Measurements from ENCODE around the gene RAF1. TPM values are rescaled to one million over a fixed set of nuclear protein-coding genes. Genes with fewer than 3 reads are reported as not detected.
A peak's percentile ranks its signal among the peaks of the same experiment; 100 is the strongest.

RAF1 gene
- total RNA-seq: 100 to 1,000 TPM in 2 of 3 donors, 10 to 100 TPM in 1; 87.4 to 118 (median 110) TPM

DNA sequence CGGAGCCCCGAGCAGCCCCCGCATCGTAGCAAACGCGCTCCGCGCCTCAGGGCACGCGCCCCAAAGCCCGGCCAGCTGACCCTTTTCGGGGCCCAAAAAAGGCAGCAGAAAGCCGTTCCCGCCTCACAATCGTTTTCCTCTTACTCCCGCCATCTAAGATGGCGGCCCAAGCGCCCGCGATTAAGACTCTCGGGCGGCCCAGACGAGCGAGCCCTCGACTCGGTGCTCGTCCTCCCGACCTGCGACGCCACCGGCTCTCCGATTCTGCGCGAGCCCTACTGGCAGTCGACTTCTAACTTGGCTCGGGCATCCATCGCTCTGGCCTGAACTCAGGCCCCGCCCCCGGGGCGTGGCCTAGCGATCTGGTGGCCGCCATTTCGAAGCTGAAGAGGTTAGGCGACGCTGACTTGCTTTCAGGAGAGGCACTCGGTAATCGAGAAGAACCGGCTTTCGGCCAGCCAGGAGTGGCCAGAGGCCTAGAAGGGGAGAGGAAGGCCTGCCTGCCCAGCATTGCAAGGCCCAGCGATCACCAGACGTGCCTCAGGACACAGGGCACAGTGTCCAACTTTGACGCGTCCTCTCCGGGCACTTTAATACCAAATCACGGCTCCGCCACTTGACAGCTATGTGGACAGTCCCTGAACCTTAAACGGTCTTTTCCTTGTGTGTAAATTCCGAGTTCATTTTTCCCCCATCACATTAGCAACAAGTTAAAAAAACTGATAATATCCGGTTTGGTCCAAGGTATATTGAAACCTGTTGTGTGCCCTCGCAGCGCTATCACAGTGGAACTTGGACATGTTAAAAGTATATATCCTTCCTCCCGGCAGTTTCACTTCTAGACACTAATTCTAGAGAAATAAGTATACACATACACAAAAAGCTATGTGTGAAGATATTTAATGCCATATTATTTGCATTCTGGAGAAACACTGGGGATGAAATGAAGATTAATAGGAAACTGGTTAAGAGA is at the start of gene RAF1:
RAF1 (minus strand) TSS at position 182 of the 973 bp plus-strand sequence. CDS start 45,396 bp downstream, outside the sequence.
- H3K4me1 ChIP-seq: peaks cover 0 to 13% of the 10 kb centered on the region in 2 donors
- peak; percentile 97 to 98 for DNase-seq (ENCODE audit: low spot score in 2 of 2)
- no peaks in the 10 kb centered on the region for H3K36me3 ChIP-seq
- H3K27me3 ChIP-seq: no peaks in the 10 kb centered on the region
- H3K4me3 ChIP-seq: peak within 1 kb of the TSS; percentile 91 to 97 (median 97)
- intact Hi-C loops (cut with DNase I; ENCODE audit: low total_unique reads): no loop called here
- H3K27ac ChIP-seq: peak within 1 kb of the TSS; percentile 100
- no peaks in the 10 kb centered on the region for H3K9me3 ChIP-seq
- TF ChIP-seq POLR2AphosphoS5 (IDR thresholded peaks at IDR 0.05) (peak; percentile 80 to 97 (median 96)), POLR2A (IDR thresholded peaks at IDR 0.05) (peak; percentile 87)
- TF ChIP-seq, protein P1, sequence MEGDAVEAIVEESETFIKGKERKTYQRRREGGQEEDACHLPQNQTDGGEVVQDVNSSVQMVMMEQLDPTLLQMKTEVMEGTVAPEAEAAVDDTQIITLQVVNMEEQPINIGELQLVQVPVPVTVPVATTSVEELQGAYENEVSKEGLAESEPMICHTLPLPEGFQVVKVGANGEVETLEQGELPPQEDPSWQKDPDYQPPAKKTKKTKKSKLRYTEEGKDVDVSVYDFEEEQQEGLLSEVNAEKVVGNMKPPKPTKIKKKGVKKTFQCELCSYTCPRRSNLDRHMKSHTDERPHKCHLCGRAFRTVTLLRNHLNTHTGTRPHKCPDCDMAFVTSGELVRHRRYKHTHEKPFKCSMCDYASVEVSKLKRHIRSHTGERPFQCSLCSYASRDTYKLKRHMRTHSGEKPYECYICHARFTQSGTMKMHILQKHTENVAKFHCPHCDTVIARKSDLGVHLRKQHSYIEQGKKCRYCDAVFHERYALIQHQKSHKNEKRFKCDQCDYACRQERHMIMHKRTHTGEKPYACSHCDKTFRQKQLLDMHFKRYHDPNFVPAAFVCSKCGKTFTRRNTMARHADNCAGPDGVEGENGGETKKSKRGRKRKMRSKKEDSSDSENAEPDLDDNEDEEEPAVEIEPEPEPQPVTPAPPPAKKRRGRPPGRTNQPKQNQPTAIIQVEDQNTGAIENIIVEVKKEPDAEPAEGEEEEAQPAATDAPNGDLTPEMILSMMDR (IDR thresholded peaks at IDR 0.05): peak in 1 of 3 donors; percentile 9

DNA sequence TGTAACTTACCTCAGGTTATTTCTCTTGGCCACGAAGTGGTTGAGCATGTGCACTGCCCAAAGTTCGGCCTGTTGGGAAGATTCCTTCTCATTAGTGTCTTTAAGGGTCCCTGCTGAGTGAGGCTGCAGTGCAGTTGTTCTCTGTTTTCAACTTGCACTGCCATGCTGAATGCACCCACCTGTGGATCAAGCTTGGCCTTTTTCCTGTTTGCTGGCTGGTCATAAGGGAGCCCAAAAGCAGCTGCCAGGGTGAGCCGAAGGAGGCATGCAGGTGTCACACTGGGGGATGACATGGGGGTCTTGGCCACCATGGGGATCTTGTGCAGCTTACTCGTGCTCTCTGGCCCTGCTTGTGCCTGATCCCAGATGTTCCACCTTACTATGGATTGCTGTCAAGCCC is 46.1 kb upstream of the RAF1 start:
- no peak overlapping the region for H3K4me3 ChIP-seq
- no peaks in the 10 kb centered on the region for H3K36me3 ChIP-seq
- no peak overlapping the region for H3K27ac ChIP-seq
- no peaks in the 10 kb centered on the region for H3K4me1 ChIP-seq
- DNase-seq (ENCODE audit: low spot score in 2 of 2): no peak
- intact Hi-C loops (cut with DNase I; ENCODE audit: low total_unique reads): no loop called here
- H3K9me3 ChIP-seq: no peaks in the 10 kb centered on the region
- TF ChIP-seq, protein P1 (IDR thresholded peaks at IDR 0.05): no peak
- no peak for TF ChIP-seq POLR2A (IDR thresholded peaks at IDR 0.05)
- TF ChIP-seq POLR2AphosphoS5 (IDR thresholded peaks at IDR 0.05): no peak
- no peaks in the 10 kb centered on the region for H3K27me3 ChIP-seq

DNA sequence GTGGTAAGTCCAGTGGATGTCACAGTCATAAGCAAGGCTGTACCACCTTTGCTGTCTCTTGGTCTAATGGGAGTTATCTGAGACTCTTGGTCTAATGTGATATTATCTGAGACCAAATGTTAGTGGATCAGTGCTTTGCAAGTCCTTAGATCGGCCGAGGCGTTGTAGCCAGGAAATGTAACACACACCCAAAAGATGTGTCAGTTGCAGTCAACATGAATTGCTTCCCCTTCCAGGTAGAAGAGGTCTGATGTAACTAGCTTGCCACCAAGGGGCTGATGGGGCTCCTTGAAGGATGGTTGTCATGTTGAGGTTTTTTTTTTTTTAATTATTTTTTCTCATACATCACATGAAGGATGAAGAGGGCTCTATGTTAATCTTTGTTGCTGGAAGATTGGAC is 45.4 kb upstream of the RAF1 start:
- intact Hi-C loops (cut with DNase I; ENCODE audit: low total_unique reads): no loop called here
- TF ChIP-seq, protein P1 (IDR thresholded peaks at IDR 0.05): no peak
- TF ChIP-seq POLR2A (IDR thresholded peaks at IDR 0.05) (no peak), POLR2AphosphoS5 (IDR thresholded peaks at IDR 0.05) (no peak)
- H3K4me3 ChIP-seq: no peak overlapping the region
- no peak for DNase-seq (ENCODE audit: low spot score in 2 of 2)
- H3K4me1 ChIP-seq: no peaks in the 10 kb centered on the region
- H3K9me3 ChIP-seq: no peaks in the 10 kb centered on the region
- H3K27ac ChIP-seq: no peak overlapping the region
- H3K36me3 ChIP-seq: no peaks in the 10 kb centered on the region
- H3K27me3 ChIP-seq: no peaks in the 10 kb centered on the region

DNA sequence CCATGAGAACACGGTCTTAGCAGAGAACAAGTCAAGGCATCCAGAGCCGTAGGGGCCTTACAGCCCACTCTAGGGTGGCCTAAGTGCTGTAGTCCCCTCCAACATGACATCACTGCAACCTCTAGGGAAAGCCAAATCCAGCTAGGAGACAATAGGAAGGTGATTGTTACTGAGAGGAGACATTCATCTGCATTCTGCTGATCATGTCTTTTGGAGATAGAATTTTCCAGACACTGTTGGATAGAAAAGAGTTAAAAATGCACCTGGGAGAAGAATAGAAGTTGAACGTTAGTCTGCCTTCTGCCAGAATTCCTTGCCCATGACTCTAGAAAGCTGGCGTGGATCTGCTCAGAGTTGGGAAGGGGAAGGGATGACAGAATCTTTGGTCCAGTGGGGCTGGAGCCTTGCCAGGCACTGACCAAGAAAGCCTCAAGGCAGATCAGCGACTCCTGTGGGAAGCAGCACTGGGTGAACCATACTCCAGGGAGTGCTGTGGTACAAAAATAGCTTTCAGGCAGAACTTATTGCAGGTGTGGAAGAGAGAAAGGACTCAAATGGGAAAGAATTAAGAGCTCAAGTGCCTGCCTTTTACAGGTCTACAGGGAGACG is 44.8 kb upstream of the RAF1 start:
- Histone ChIP-seq H3K27me3 (no peaks in the 10 kb centered on the region), H3K27ac (no peak overlapping the region), H3K36me3 (no peaks in the 10 kb centered on the region), H3K4me3 (no peak overlapping the region), H3K4me1 (no peaks in the 10 kb centered on the region), H3K9me3 (no peaks in the 10 kb centered on the region)
- peak in 1 of 2 donors; percentile 59 for DNase-seq (ENCODE audit: low spot score in 2 of 2)
- TF ChIP-seq POLR2AphosphoS5 (IDR thresholded peaks at IDR 0.05) (no peak), POLR2A (IDR thresholded peaks at IDR 0.05) (no peak)
- TF ChIP-seq, protein P1 (IDR thresholded peaks at IDR 0.05): no peak
- intact Hi-C loops (cut with DNase I; ENCODE audit: low total_unique reads): no loop called here

DNA sequence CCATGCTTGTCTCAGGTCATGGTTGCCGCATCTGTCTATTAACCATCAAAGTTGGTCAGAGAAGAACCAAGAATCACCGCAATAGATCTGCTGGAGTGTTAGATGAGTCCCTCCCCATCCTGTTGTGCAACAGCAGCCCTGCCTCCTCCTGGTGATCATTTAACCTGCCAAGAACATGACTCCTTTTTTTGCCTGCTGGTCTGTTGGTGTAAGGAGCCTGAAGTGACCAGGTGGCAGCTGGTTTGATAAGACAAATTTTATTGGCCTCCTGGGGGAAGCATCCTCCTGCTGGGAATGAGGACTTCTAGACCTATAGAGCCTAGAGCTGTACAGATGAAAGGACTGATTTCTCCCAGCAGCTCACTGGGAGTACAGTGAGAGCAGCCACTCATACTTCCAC is 43.5 kb upstream of the RAF1 start:
- TF ChIP-seq, protein P1 (IDR thresholded peaks at IDR 0.05): no peak
- TF ChIP-seq POLR2A (IDR thresholded peaks at IDR 0.05): no peak
- TF ChIP-seq POLR2AphosphoS5 (IDR thresholded peaks at IDR 0.05): no peak

More for the DNA sequence above, 43.5 kb upstream of the RAF1 start:
- Histone ChIP-seq H3K36me3 (no peaks in the 10 kb centered on the region), H3K4me3 (no peak overlapping the region), H3K27ac (no peak overlapping the region), H3K9me3 (no peaks in the 10 kb centered on the region), H3K4me1 (no peaks in the 10 kb centered on the region), H3K27me3 (no peaks in the 10 kb centered on the region)
- intact Hi-C loops (cut with DNase I; ENCODE audit: low total_unique reads): no loop called here
- DNase-seq (ENCODE audit: low spot score in 2 of 2): no peak
